ENCODE data around the gene ZNF800.

Gene ZNF800

GRCh38 chr7:127346575-127347256 is 45.8 kb downstream of the ZNF800 start:
- no peak for ATAC-seq

- ATAC-seq = no peak
Measured at GRCh38 chr7:127342596-127342995, 49.9 kb downstream of the ZNF800 start.

GRCh38 chr7:127338122-127338521 is 54.4 kb downstream of the ZNF800 start:
- no peak for ATAC-seq

- ATAC-seq = no peak
Measured at GRCh38 chr7:127337581-127337980, 54.9 kb downstream of the ZNF800 start.

- ATAC-seq = no peak
Measured at GRCh38 chr7:127336458-127336857, 56.0 kb downstream of the ZNF800 start.

GRCh38 chr7:127332880-127333279 is 59.6 kb downstream of the ZNF800 start:
- ATAC-seq = no peak

- ATAC-seq = no peak
Measured at GRCh38 chr7:127330070-127330469, 62.4 kb downstream of the ZNF800 start.

- ATAC-seq = no peak
Measured at GRCh38 chr7:127322832-127323493, 69.5 kb downstream of the ZNF800 start.

GRCh38 chr7:127322351-127322750 is 70.2 kb downstream of the ZNF800 start:
- ATAC-seq = peak; percentile 65 to 78

- no peak for ATAC-seq
Measured at GRCh38 chr7:127320974-127321373, 71.5 kb downstream of the ZNF800 start.

Data from activated CD4-positive, CD25-positive, alpha-beta regulatory T cell treated with anti-CD3 and anti-CD28 coated beads, Interleukin-2, amount 50 U/mL, for 24 hours (primary cell).